ENCODE results near the gene NKD1.

Gene NKD1

DNA sequence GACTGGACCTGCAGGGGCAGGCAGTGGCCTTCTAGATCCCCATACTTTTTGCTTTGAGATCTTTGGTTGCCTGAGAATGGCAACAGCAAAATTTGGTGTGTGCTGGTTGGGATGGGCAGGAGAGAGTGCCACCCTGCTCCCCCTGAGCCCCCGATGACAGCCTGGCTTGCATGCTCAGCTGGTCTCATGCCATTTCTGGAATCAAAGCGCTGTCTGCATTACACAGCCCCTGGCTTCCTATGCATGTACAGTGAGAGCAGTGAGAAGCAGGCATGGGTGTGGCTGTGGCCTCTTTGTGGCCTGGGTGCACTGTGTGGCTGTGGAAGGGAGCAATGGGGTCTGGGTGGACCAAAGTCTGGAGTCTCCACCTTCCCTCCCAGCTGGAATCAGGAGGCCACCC is 47.7 kb downstream of the NKD1 start:
- intact Hi-C loops (cut with DNase I): no loop called here
- DNase-seq: peak in 2 of 10 donors; percentile 36 to 57

GRCh38 chr16:50596762-50597450 is 48.7 kb downstream of the NKD1 start:
- peak in 2 of 10 donors; percentile 38 to 54 for DNase-seq
- intact Hi-C loops (cut with DNase I): no loop called here

DNA sequence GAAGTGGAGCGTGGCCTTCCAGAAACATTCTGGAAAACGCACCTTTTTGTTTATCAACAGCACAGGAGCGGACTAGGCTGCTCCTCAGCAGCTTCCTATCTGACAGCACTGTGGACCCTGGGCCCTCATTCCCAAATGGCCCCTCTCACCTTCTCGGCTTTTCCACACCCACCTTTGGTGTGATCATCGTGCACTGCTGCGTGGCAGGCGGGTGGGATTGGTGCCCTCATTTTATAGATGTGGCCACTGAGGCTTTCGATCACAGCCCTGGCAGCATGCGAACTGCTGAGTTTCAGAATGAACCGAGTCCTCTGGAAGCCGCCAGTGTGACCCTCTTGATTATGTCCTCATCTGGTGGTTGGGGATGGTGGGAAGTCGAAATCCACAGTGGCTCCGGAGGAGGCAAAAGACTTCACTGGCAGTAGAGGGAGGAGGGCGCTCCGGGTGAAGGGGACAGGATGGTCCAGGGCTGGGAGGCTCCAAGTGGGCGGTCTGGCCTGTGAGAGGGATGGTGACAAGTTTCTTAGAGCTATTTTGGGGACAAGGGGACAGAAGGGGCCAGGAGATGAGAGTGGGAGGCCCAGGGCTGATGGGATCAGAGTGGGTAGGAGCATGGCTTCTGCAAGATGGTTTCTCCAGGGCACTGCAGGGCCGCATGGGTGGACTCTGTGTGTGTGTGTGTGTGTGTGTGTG is 49.5 kb downstream of the NKD1 start:
- DNase-seq: peak in 2 of 10 donors; percentile 70 to 79
- intact Hi-C loops (cut with DNase I): no loop called here

DNA sequence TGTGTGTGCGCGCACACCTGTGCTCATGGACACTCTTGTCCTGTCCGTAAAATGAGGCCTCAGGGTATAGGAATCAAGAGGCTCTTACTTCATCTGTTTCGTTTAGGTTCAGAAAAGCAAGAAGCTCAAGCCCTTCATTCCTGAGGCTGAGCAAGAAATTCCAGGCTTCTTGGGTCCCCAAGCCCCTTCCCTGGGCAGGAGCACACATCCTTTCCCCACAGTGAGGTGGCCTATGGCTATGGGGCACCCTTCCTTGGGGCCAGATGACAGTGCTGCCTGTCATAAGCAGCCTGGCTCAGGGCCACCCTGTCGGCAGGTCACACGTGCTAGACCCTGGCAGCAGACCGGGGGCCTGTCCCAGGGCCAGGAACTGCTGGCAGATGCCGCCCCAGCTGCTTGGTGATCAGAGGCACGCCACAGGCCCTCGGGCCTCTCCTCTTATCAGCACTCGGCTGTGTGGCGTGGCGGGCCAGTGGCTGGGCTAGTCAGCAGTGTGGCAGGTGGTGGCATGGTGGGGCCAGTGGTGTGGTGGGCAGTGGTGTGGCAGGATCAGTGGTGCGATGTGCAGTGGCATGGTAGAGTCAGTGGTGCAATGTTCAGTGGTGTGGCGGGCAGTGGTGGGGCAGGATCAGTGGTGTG is 50.2 kb downstream of the NKD1 start:
- DNase-seq: peak in 6 of 10 donors; percentile 35 to 93 (median 60)
- intact Hi-C loops (cut with DNase I): no loop called here

DNA sequence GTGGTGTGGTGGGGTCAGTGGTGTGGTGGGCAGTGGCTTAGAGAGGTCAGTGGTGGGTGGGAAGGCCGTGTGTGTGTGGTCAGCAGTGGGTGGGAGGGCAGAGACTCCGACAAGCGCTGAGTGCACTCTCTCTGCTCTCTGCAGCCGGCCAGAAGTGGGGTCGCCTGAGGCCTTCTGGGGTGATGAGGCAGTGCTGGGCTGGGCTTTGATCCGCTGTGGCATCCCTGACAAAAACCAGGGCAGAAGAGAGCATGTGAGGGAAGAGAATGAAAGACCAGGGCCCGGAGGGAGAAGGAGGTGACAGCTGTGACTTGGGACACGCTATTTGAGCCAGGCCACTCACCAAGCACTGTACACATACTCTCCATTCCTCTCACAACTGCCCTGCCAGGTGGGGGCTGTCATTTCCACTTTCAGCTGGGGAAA is 50.8 kb downstream of the NKD1 start:
- intact Hi-C loops (cut with DNase I): no loop called here
- DNase-seq: peak in 1 of 10 donors; percentile 68

DNA sequence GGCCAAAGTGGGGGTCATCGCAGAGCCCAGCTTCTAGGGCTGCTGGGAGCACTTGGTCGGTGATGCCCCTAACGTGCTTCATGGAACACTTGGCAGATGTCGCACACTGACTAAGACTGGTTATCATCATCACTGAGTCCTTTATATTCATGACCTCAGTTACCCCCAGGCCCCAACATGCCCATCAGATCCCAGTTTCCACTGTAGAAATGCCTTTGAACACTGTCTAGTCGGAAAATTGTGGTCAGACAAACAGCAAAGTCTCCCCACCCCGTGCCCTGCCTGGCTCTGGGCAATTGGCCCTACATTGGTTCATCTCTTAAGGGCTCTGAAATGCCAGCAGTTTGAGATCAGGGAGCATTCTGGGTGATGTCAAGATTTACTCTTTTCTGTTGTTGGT is 51.3 kb downstream of the NKD1 start:
- peak in 2 of 10 donors; percentile 10 to 13 for DNase-seq
- intact Hi-C loops (cut with DNase I): no loop called here

DNA sequence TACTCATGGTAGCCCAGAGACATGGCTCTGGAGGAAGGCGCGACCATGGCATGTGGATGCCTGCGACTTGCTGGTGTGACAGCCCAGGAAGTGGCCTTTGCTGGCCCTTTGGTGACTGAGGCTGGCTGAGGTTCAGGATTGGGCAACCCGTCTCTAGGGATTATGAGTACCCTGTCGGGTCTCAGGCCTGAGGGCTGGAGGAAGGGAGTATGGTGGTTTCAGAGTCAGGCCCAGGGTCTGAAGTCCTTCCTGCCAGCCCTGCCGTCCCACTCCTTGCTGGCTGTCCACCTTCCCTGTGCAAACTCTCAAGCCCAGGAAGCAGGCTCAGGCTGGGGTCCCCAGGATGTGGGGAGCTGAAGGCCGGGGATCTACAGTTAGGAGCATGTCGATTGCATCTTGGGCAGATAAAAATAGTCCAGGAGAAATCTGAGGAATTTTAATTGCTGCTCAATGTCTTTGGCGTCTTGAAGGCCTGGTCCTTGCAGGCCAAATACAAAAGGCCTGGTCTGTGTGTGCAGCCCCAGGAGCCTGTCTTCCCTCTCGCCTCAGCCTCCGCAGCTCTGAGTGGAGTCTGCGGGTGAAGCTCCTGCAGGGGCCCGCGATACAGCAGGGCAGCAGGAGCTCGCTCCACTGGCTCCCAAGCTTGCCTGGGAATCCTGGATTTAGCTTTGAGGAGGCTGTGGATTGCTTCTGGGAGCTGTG is 52.5 kb downstream of the NKD1 start:
- DNase-seq: peak in 2 of 10 donors; percentile 63 to 67
- intact Hi-C loops (cut with DNase I): no loop called here

DNA sequence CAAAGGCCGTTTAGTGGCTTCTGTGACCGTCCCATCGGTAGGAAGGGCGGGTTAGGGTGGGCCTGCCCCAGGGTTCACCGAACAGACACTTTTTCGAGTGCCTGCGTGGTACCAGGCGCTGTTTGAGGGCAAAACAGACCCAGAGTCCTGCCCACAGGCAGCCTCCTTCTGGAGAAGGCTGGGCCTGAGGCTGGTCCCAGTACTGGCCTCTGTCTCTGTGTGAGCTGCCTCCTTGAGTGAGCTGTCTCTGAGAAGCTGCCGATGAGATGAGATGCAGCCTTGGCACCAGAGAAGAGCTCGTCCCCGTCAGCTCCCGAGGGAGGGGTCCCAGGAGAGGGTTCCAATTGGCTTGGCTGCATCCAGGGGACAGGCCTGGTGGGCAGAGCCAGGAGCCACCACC is 53.1 kb downstream of the NKD1 start:
- intact Hi-C loops (cut with DNase I): no loop called here
- DNase-seq: peak in 2 of 10 donors; percentile 55 to 67

DNA sequence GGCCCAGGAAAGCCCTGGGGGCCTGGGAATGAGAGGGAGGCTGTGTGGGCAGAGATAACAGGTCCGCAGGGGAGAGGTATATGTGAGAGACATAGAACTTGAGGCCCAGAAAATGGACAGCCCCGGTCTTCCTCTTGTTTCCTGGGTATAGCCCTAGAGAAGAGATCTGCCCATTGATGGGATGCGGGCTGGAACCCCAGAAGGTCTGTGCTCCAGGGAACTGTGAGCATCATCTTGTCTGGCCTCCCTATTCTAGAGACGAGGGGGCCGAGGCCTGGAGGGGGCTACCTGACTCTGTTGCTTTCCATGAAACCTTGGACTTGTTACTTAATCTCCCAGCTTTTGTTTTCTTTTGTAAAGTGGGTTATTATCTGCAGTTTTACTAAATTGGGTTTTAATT is 53.9 kb downstream of the NKD1 start:
- DNase-seq: peak in 2 of 10 donors; percentile 27 to 62
- intact Hi-C loops (cut with DNase I): no loop called here

DNA sequence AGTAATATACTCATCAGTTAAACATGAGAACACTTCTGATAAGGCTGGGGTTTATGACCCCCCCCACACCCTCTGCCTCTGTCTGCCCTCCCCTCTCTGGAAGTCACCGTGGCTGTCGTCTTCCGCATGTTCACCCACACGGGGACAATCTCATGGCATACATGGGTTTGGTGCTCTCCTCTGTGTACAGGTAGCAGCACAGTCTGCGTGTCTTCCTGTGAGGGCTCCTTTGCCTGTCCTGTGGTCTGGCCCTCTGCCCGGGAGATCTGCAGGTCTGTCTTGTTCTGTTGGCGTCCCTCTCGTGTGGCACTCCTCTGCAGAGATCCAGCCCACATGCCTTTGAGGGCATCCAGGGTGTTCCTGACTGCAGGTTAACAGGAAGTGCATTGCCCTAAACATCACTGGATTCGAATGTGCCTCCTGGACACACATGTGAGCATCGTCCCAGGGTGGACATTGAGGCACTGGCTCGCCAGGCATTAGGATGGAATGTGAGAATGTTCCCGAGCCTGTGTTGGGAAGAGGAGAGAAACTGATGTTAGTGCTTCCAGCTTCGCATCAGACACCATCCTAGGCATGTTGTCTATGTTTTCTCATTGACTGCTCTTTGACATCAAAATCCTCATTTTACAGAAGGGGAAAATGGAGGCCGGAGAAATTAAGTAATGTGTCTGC is 54.5 kb downstream of the NKD1 start:
- intact Hi-C loops (cut with DNase I): no loop called here

GRCh38 chr16:50603206-50604064 is 55.2 kb downstream of the NKD1 start:
- intact Hi-C loops (cut with DNase I): no loop called here
- DNase-seq: peak in 3 of 10 donors; percentile 13 to 86 (median 70)

More for the DNA sequence above, 54.5 kb downstream of the NKD1 start:
- peak in 2 of 10 donors; percentile 52 to 69 for DNase-seq

- intact Hi-C loops (cut with DNase I): no loop called here
These were observed 55.8 kb downstream of the NKD1 start for GRCh38 chr16:50604065-50604418.

GRCh38 chr16:50604610-50605009 is 56.4 kb downstream of the NKD1 start:
- intact Hi-C loops (cut with DNase I): no loop called here
- peak in 2 of 10 donors; percentile 13 to 69 for DNase-seq

More at GRCh38 chr16:50604065-50604418, 55.8 kb downstream of the NKD1 start:
- DNase-seq: peak in 1 of 10 donors; percentile 27

DNA sequence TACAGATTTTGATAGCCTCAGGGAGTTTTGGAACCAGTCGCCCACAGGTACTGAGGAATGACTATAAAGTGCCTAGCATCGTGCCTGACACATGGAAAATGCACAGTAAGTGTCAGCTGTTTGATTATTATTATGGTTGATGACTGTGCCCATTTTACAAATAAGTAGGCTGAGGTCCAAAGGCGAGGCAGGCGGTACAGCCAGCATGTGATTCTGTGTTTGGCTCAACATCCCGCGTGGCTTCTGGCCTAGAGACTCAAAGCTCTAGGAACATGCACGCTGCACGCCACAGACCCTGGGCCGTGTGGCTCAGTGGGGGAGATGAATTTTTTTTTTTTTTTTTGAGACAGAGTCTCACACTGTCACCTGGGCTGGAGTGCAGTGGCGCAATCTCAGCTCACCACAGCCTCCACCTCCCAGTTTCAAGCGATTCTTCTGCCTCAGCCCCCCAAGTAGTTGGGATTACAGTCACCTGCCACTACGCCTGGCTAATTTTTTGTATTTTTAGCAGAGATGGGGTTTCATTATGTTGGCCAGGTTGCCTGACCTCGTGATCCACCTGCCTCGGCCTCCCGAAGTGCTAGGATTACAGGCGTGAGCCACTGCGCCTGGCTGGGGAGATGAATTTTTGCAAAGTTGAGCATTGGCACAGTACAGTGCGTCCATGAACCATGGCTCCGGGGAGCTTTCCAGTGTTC is 57.7 kb downstream of the NKD1 start:
- intact Hi-C loops (cut with DNase I): no loop called here
- DNase-seq: peak in 2 of 10 donors; percentile 14 to 64

- intact Hi-C loops (cut with DNase I): no loop called here
- peak in 2 of 10 donors; percentile 62 to 71 for DNase-seq
These were observed 58.3 kb downstream of the NKD1 start for GRCh38 chr16:50606431-50607050.

DNA sequence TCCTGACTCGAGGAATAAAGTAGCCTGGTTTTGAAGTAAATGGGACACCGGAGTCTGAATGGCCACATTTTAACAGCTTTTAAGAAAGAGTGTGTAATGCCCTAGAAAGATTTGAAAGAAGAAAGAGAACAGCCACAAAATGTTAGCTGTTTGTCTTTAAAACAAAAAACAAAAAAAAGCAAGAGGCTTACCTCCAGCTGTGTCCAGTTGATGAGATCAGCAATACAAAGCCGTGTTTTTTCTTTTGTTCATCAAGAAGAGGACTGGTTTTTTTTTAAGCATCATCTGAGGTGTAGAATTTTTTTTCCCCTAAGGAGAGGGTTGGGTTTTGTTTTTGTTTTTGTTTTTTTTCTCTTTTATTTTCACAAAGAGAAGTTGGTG is 58.8 kb downstream of the NKD1 start:
- no peak for DNase-seq
- intact Hi-C loops (cut with DNase I): no loop called here

GRCh38 chr16:50607447-50607846 is 59.3 kb downstream of the NKD1 start:
- intact Hi-C loops (cut with DNase I): no loop called here
- no peak for DNase-seq

DNA sequence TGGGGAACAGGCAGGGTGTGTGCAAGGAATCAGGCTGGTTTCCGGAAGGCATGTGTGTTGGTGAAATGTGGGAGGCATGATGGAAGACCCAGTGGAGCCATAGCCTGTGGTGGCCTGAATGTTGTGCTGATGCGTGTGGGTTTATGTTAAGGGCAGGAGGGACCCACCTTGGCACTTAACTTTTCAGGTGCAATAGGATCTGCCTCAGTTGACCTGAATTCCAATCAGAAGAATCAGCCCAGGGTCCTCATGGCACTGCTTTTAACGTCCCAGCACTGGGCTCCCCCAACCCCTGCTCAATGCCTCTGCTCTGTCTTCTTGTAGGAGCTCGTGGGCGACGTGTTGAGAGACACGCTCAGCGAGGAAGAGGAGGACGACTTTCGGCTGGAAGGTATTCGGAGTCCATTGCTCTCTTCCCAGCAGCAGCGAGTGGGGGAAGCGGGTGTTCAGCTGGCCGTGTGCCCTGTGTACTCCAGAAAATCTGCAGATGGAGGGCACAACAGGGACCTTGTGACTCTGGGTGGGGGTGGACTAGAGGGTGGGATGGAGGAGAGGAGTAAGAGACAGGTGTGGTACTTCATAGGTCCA is 59.9 kb downstream of the NKD1 start:
- peak in 2 of 10 donors; percentile 52 to 58 for DNase-seq
- intact Hi-C loops (cut with DNase I): no loop called here
